ENCODE measurements around the gene SOCS6.

Gene SOCS6

DNA sequence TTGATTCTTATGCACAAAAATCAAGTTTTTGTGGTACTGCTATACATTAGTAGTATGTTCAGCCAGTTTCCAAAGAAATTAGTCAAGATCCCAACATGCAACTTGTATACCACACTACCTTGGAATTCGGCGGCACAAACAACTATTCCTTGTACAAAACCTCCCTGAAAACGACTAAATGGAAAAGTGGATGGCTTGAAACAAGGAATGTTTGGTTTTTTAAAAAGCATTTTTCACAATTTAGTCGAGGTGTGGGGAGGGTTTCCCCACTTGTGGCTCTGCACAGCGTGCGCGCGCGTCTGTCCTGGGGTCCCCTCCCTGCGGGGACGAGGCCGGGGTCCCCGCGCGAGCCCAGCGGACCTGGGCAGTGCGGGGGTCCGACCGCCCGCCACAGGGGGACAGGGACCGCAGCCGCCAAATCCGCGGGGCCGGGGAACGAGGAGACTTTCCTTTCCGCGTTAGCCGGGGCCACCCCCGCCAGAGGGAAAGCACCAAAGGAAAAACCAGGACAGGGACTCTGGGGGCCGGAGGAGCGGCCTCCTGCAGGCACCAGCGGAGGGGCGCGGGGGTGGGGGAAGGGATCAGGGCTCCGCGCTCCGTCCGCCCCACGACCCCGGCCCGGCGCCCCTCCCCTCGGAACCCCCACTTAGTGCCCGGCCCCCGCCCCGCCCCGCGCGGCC is 534 bp upstream of the SOCS6 start:
- Histone ChIP-seq H3K4me1 (ENCODE audit: control insufficient read depth, insufficient read depth, low read length, unreplicated experiment) (peaks cover 34% of the 10 kb centered on the region), H2AFZ (ENCODE audit: low read length, unreplicated experiment) (peak overlapping the region; percentile 96), H3K27me3 (ENCODE audit: insufficient read depth, low read length) (no peaks in the 10 kb centered on the region), H3K79me2 (ENCODE audit: control insufficient read depth, insufficient read depth, low read length, unreplicated experiment) (peaks cover 43% of the 10 kb centered on the region), H3K27ac (ENCODE audit: low read depth, low read length) (peak overlapping the region; percentile 22; the same call in 1 of the 2 replicates), H3K4me3 (ENCODE audit: low read depth, low read length) (peak overlapping the region; percentile 94), H3K36me3 (ENCODE audit: insufficient read depth, low read length) (no peaks in the 10 kb centered on the region; the same call in 1 of the 2 replicates)

GRCh38 chr18:70289351-70290312 is 787 bp downstream of the SOCS6 start:
- peak overlapping the region; percentile 61 for H2AFZ ChIP-seq (ENCODE audit: low read length, unreplicated experiment)
- H3K4me1 ChIP-seq (ENCODE audit: control insufficient read depth, insufficient read depth, low read length, unreplicated experiment), result peaks cover 40% of the 10 kb centered on the region
- H3K27me3 ChIP-seq (ENCODE audit: insufficient read depth, low read length), result no peaks in the 10 kb centered on the region
- H3K79me2 ChIP-seq (ENCODE audit: control insufficient read depth, insufficient read depth, low read length, unreplicated experiment), result peaks cover 56% of the 10 kb centered on the region
- peak overlapping the region; percentile 51 for H3K27ac ChIP-seq (ENCODE audit: low read depth, low read length)
- H3K36me3 ChIP-seq (ENCODE audit: insufficient read depth, low read length), result no peaks in the 10 kb centered on the region; the same call in 1 of the 2 replicates
- H3K4me3 ChIP-seq (ENCODE audit: low read depth, low read length), result peak overlapping the region; percentile 94

GRCh38 chr18:70290482-70291294 is 1.8 kb downstream of the SOCS6 start:
- peak overlapping the region; percentile 94 for H3K4me3 ChIP-seq (ENCODE audit: low read depth, low read length)

GRCh38 chr18:70291295-70291574 is 2.4 kb downstream of the SOCS6 start:
- Histone ChIP-seq H3K27me3 (ENCODE audit: insufficient read depth, low read length) (no peaks in the 10 kb centered on the region), H3K4me1 (ENCODE audit: control insufficient read depth, insufficient read depth, low read length, unreplicated experiment) (peaks cover 56% of the 10 kb centered on the region), H3K4me3 (ENCODE audit: low read depth, low read length) (peak overlapping the region; percentile 94), H2AFZ (ENCODE audit: low read length, unreplicated experiment) (no peak overlapping the region), H3K27ac (ENCODE audit: low read depth, low read length) (no peak overlapping the region), H3K36me3 (ENCODE audit: insufficient read depth, low read length) (no peaks in the 10 kb centered on the region; the same call in 1 of the 2 replicates), H3K79me2 (ENCODE audit: control insufficient read depth, insufficient read depth, low read length, unreplicated experiment) (peaks cover 72% of the 10 kb centered on the region)

More at GRCh38 chr18:70290482-70291294, 1.8 kb downstream of the SOCS6 start:
- H3K79me2 ChIP-seq (ENCODE audit: control insufficient read depth, insufficient read depth, low read length, unreplicated experiment), result peaks cover 67% of the 10 kb centered on the region
- no peaks in the 10 kb centered on the region; the same call in 1 of the 2 replicates for H3K36me3 ChIP-seq (ENCODE audit: insufficient read depth, low read length)
- peak overlapping the region; percentile 51 for H3K27ac ChIP-seq (ENCODE audit: low read depth, low read length)
- peaks cover 50% of the 10 kb centered on the region for H3K4me1 ChIP-seq (ENCODE audit: control insufficient read depth, insufficient read depth, low read length, unreplicated experiment)
- no peak overlapping the region for H2AFZ ChIP-seq (ENCODE audit: low read length, unreplicated experiment)
- H3K27me3 ChIP-seq (ENCODE audit: insufficient read depth, low read length), result no peaks in the 10 kb centered on the region

- peaks cover 86% of the 10 kb centered on the region for H3K79me2 ChIP-seq (ENCODE audit: control insufficient read depth, insufficient read depth, low read length, unreplicated experiment)
- H3K4me1 ChIP-seq (ENCODE audit: control insufficient read depth, insufficient read depth, low read length, unreplicated experiment), result peaks cover 52% of the 10 kb centered on the region
- H3K36me3 ChIP-seq (ENCODE audit: insufficient read depth, low read length), result no peaks in the 10 kb centered on the region; the same call in 1 of the 2 replicates
- H3K27ac ChIP-seq (ENCODE audit: low read depth, low read length), result no peak overlapping the region
- H2AFZ ChIP-seq (ENCODE audit: low read length, unreplicated experiment), result no peak overlapping the region
- peak overlapping the region; percentile 19; the same call in 1 of the 2 replicates for H3K4me3 ChIP-seq (ENCODE audit: low read depth, low read length)
- no peaks in the 10 kb centered on the region for H3K27me3 ChIP-seq (ENCODE audit: insufficient read depth, low read length)
These were observed 3.8 kb downstream of the SOCS6 start for GRCh38 chr18:70292628-70293027.

DNA sequence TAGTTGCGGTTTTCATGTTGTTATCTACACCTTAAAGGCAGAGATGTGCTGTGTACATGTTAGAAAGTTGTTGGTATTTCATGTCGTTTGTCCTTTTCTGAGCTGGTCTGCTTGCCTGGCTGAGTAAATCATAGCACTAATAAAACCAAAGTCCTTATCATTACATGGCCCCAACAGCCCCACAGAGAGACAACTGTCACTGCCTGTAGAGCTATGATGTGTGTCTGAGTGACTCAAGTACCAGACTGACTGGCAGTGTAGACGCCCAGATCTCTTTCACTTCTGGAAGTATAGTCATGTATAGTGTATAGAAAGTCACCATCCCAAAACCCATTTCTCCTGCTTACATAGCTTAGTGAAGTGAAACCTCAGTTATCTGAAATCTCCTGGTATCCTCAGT is 4.3 kb downstream of the SOCS6 start:
- Histone ChIP-seq H3K4me1 (ENCODE audit: control insufficient read depth, insufficient read depth, low read length, unreplicated experiment) (peaks cover 52% of the 10 kb centered on the region), H3K79me2 (ENCODE audit: control insufficient read depth, insufficient read depth, low read length, unreplicated experiment) (peaks cover 91% of the 10 kb centered on the region), H2AFZ (ENCODE audit: low read length, unreplicated experiment) (no peak overlapping the region), H3K27me3 (ENCODE audit: insufficient read depth, low read length) (no peaks in the 10 kb centered on the region), H3K4me3 (ENCODE audit: low read depth, low read length) (peak overlapping the region; percentile 19; the same call in 1 of the 2 replicates), H3K27ac (ENCODE audit: low read depth, low read length) (no peak overlapping the region), H3K36me3 (ENCODE audit: insufficient read depth, low read length) (no peaks in the 10 kb centered on the region; the same call in 1 of the 2 replicates)

GRCh38 chr18:70294471-70295191 is 5.8 kb downstream of the SOCS6 start:
- H3K27me3 ChIP-seq (ENCODE audit: insufficient read depth, low read length), result no peaks in the 10 kb centered on the region
- peaks cover 52% of the 10 kb centered on the region for H3K4me1 ChIP-seq (ENCODE audit: control insufficient read depth, insufficient read depth, low read length, unreplicated experiment)
- H3K4me3 ChIP-seq (ENCODE audit: low read depth, low read length), result no peak overlapping the region
- no peak overlapping the region for H2AFZ ChIP-seq (ENCODE audit: low read length, unreplicated experiment)
- H3K27ac ChIP-seq (ENCODE audit: low read depth, low read length), result peak overlapping the region; percentile 5; the same call in 1 of the 2 replicates
- H3K79me2 ChIP-seq (ENCODE audit: control insufficient read depth, insufficient read depth, low read length, unreplicated experiment), result peaks cover 99% of the 10 kb centered on the region
- H3K36me3 ChIP-seq (ENCODE audit: insufficient read depth, low read length), result no peaks in the 10 kb centered on the region; the same call in 1 of the 2 replicates

- no peaks in the 10 kb centered on the region; the same call in 1 of the 2 replicates for H3K36me3 ChIP-seq (ENCODE audit: insufficient read depth, low read length)
- no peak overlapping the region for H2AFZ ChIP-seq (ENCODE audit: low read length, unreplicated experiment)
- H3K27me3 ChIP-seq (ENCODE audit: insufficient read depth, low read length), result no peaks in the 10 kb centered on the region
- H3K4me3 ChIP-seq (ENCODE audit: low read depth, low read length), result 0 out of 2 replicates have a peak overlapping the region, but pooled peaks have one; percentile 32
- H3K4me1 ChIP-seq (ENCODE audit: control insufficient read depth, insufficient read depth, low read length, unreplicated experiment), result peaks cover 51% of the 10 kb centered on the region
- H3K27ac ChIP-seq (ENCODE audit: low read depth, low read length), result peak overlapping the region; percentile 5; the same call in 1 of the 2 replicates
- H3K79me2 ChIP-seq (ENCODE audit: control insufficient read depth, insufficient read depth, low read length, unreplicated experiment), result peaks cover 99% of the 10 kb centered on the region
These were observed 6.6 kb downstream of the SOCS6 start for GRCh38 chr18:70295192-70296188.

GRCh38 chr18:70296289-70296688 is 7.4 kb downstream of the SOCS6 start:
- H3K36me3 ChIP-seq (ENCODE audit: insufficient read depth, low read length), result no peaks in the 10 kb centered on the region; the same call in 1 of the 2 replicates
- peaks cover 44% of the 10 kb centered on the region for H3K4me1 ChIP-seq (ENCODE audit: control insufficient read depth, insufficient read depth, low read length, unreplicated experiment)
- H3K27me3 ChIP-seq (ENCODE audit: insufficient read depth, low read length), result no peaks in the 10 kb centered on the region
- H3K79me2 ChIP-seq (ENCODE audit: control insufficient read depth, insufficient read depth, low read length, unreplicated experiment), result peaks cover 98% of the 10 kb centered on the region
- no peak overlapping the region for H2AFZ ChIP-seq (ENCODE audit: low read length, unreplicated experiment)
- H3K4me3 ChIP-seq (ENCODE audit: low read depth, low read length), result no peak overlapping the region
- H3K27ac ChIP-seq (ENCODE audit: low read depth, low read length), result no peak overlapping the region
